Psoas muscle (tissue), 8 donors: ENCODE results near the gene TMEM184A. TPM values are rescaled to one million over a fixed set of nuclear protein-coding genes. Genes with fewer than 3 reads are reported as not detected.

Experiments
- ATAC-seq, 4 donors: fragments of 200-7000 bp; cut with Tn5 transposase; one replicate each; pipeline ENCODE4 v1.9.1; 2020; ENCODE audit warnings: moderate library complexity in 3 of 4, mild to moderate bottlenecking in 2 of 4
- DNase-seq, 2 donors: peaks; one replicate each; pipeline ENCODE4 v3.0.0-alpha.2; 2020
- H3K27ac ChIP-seq: fragments of 200-600 bp; one replicate; pipeline ENCODE4 v1.8.0; 2022
- H3K27me3 ChIP-seq, 3 donors: fragments of 200-600 bp in 1 of 3; one replicate each; pipeline versions ENCODE4 v1.6.1 to v1.8.0; 2013 to 2022; ENCODE audit warnings: low read length in 2 of 3, mild to moderate bottlenecking in 2 of 3, moderate library complexity in 1 of 3; ENCODE audit not compliant: insufficient read depth in 3 of 3
- H3K36me3 ChIP-seq, 2 donors: fragments of 200-600 bp in 1 of 2; one replicate each; pipeline versions ENCODE4 v1.6.1 to v1.8.0; 2013 to 2022; ENCODE audit warnings: low read depth in 1 of 2, mild to moderate bottlenecking in 1 of 2, moderate library complexity in 1 of 2; ENCODE audit not compliant: insufficient read depth in 1 of 2
- H3K4me1 ChIP-seq: fragments of 200-600 bp; one replicate; pipeline ENCODE4 v1.8.0; 2022
- H3K4me3 ChIP-seq: fragments of 200-600 bp; one replicate; pipeline ENCODE4 v1.8.0; 2022; ENCODE audit warnings: mild to moderate bottlenecking
- H3K9me3 ChIP-seq: fragments of 200-600 bp; one replicate; pipeline ENCODE4 v1.8.0; 2022
- WGBS, 3 donors: extraction: QIAGEN DNeasy Blood & Tissue Kit; methylation state at CpG; one replicate each; pipeline versions ENCODE4 v1.1.6 to v1.1.7; 2013; 5-methylcytosine and 5-hydroxymethylcytosine counted together
- intact Hi-C, 2 donors: fragments of 100-400 bp; cut with DNase I; formaldehyde crosslinking; loops; one replicate each; pipeline versions ENCODE4 v1.11.0 to v1.14.2; 2022
- polyA plus RNA-seq, 3 donors: library from polyadenylated mRNA; stranded (reverse); fragments of 200-250 nt; gene quantifications; one replicate each; pipeline ENCODE4 v1.2.3, GENCODE V29; 2013
- total RNA-seq, 4 donors: library from RNA; stranded (reverse); fragmentation: NEBNext Ultra II Directional in 2 of 4; extraction: Animal tissue kit (Norgen Biotek cat#: 25700) in 2 of 4; gene quantifications; one replicate each; pipeline versions ENCODE4 v1.2.1 to v1.2.4, GENCODE V29; 2021 to 2023
- TF ChIP-seq, protein P1 (sequence below): fragments of 200-600 bp; IDR thresholded peaks from one replicate; pipeline ENCODE4 v1.8.0; 2022; ENCODE audit warnings: antibody characterized with exemption
- donor health status: healthy with polysubstance abuse.
- donor health status: DM: no; HTN: no; CAD: no; lungs with moderate emphysema.
- donor health status: Bipolar disorder and iron deficiency.
- donor health status: healthy.
- donor health status: DM: yes; HTN: yes; CAD: no.
- donor health status: DM: no; HTN: no; CAD: no.
- donor health status: DM: no; HTN: no; CAD: no.
- donor health status: DM: yes; HTN: yes; CAD: no.

TMEM184A gene
- total and polyA plus RNA-seq, 7 donors, result 0.40 to 6.0 (median 2.8) TPM

DNA sequence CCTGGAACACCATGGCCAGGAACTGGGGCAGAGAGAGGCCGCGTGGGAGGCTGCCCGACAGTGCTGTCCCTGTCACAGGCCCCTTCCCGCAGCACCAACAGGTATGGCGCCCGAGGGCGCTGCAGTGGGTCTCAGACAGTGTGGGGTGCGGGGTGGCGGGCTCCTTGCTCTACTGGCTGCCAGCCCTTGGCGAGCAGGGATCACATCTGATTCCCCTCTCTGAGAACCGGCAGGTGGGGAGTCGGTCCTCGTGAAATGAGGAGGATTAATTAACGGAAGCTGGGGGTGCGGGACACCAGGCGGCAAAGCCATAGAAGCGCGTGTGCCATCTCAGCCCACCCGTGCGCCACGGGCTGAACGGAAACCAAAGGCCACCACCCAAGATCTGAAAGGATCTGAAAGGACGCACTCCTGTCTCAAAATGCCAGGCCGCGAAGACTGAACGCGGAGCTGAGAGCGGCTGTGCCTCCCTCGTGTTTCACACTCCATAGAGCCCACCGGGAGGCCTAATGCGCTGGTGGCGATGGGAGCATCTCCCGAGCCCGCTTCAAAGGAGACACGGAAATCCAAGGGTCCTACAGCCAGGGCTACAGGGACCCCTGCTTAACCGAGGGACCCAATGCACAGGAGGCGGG is 58.6 kb downstream of the TMEM184A start:
- TF ChIP-seq, protein P1, sequence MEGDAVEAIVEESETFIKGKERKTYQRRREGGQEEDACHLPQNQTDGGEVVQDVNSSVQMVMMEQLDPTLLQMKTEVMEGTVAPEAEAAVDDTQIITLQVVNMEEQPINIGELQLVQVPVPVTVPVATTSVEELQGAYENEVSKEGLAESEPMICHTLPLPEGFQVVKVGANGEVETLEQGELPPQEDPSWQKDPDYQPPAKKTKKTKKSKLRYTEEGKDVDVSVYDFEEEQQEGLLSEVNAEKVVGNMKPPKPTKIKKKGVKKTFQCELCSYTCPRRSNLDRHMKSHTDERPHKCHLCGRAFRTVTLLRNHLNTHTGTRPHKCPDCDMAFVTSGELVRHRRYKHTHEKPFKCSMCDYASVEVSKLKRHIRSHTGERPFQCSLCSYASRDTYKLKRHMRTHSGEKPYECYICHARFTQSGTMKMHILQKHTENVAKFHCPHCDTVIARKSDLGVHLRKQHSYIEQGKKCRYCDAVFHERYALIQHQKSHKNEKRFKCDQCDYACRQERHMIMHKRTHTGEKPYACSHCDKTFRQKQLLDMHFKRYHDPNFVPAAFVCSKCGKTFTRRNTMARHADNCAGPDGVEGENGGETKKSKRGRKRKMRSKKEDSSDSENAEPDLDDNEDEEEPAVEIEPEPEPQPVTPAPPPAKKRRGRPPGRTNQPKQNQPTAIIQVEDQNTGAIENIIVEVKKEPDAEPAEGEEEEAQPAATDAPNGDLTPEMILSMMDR, result no peak
- ATAC-seq (no peak), DNase-seq (no peak)
- Histone ChIP-seq H3K4me1 (peaks cover 7% of the 10 kb centered on the region), H3K4me3 (no peak overlapping the region), H3K36me3 (peaks cover 3 to 91% of the 10 kb centered on the region in 2 donors), H3K27ac (no peak overlapping the region), H3K9me3 (no peaks in the 10 kb centered on the region), H3K27me3 (no peaks in the 10 kb centered on the region)
- WGBS, 3 donors, result 92 to 95% (median 93%) methylated on average over 37 of the region's 37 CpGs
- intact Hi-C loops, result no loop called here

DNA sequence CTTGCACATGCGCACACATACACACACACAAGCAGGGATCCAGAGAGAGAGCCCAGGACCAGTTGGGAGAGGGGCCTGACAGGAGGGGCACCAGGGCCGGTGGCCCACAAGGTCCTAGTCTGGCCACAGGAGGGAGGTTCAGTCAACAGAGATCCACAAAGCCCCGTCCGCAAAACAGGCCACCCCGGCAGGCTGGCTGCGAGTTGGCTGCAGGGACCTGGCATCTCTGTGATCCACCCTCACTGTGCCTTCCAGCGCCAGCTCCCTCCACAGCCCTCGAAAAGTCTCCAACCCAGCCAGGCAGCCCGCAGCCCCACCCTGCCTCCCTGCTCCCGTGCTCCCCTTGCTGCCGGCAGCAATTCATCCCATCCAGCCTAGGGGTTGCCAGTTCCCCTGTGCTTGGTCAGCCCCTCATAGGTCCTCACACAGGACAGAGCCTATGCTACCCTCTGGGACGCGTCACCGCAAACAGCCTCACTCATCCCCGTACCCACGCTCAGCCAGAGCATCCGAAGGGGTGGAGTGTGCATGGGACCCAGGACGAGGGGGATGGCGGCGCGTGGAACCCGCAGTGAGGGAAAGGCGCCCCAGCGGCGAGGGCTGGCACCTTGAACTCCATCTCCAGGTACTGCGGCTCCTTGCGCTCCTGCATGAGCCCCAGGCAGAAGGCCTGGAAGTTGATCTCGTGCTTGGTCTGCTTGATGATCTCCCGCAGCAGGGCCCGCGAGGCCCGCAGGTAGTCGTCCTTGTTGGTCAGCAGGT is 59.3 kb downstream of the TMEM184A start:
- peaks cover 3% of the 10 kb centered on the region for H3K4me1 ChIP-seq
- intact Hi-C loops, result no loop called here
- no peaks in the 10 kb centered on the region for H3K9me3 ChIP-seq
- TF ChIP-seq, protein P1, result no peak
- H3K4me3 ChIP-seq, result no peak overlapping the region
- H3K36me3 ChIP-seq, result peaks cover 3 to 91% of the 10 kb centered on the region in 2 donors
- WGBS, 3 donors, result 91 to 92% (median 92%) methylated on average over 33 of the region's 33 CpGs
- H3K27ac ChIP-seq, result no peak overlapping the region
- H3K27me3 ChIP-seq, result no peaks in the 10 kb centered on the region
- no peak for DNase-seq
- no peak for ATAC-seq

DNA sequence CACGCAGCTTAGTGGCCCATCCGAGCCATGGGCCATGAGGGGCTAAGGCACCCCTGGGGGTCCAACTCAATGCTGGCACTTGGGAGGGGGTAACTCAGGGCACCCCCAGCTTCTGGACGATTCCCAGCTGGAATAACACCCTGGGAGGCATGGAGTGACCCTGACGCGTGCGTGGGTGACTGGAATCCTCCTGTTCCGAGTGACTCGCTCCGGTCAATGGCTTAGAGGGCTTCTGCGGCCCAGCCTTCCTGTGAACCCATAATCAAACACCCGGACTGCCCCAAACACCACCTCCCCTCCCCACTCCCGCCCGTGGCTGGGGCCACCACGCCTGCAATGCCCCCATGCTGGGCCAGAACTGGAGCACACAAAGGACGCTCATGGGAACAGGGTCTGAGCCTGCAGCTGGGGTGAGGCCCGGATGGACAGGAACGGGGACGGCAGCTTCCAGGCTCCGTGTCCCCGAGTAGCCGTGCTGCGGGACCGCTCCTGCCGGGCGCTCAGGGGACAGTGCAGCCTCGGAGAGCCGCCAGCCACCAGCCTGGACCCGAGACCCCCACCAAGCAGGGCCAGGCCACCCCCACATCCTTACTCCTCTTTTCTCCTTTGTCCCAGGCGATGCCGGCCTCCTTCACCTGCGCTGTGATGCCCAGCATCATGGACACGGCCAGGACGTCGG is 60.3 kb downstream of the TMEM184A start:
- no peaks in the 10 kb centered on the region for H3K4me1 ChIP-seq
- intact Hi-C loops, result loop anchor here in 1 of 2 donors (2.0 kb wide), 1 partner anchor 17 kb away; no protein-coding TSS in a partner anchor
- no peak for DNase-seq
- H3K9me3 ChIP-seq, result no peaks in the 10 kb centered on the region
- no peak overlapping the region for H3K4me3 ChIP-seq
- TF ChIP-seq, protein P1, result no peak
- H3K27ac ChIP-seq, result no peak overlapping the region
- H3K27me3 ChIP-seq, result no peaks in the 10 kb centered on the region
- 88 to 92% (median 91%) methylated on average over 29 to 34 of the region's 34 CpGs for WGBS, 3 donors
- peaks cover 3 to 90% of the 10 kb centered on the region in 2 donors for H3K36me3 ChIP-seq
- ATAC-seq, result no peak

DNA sequence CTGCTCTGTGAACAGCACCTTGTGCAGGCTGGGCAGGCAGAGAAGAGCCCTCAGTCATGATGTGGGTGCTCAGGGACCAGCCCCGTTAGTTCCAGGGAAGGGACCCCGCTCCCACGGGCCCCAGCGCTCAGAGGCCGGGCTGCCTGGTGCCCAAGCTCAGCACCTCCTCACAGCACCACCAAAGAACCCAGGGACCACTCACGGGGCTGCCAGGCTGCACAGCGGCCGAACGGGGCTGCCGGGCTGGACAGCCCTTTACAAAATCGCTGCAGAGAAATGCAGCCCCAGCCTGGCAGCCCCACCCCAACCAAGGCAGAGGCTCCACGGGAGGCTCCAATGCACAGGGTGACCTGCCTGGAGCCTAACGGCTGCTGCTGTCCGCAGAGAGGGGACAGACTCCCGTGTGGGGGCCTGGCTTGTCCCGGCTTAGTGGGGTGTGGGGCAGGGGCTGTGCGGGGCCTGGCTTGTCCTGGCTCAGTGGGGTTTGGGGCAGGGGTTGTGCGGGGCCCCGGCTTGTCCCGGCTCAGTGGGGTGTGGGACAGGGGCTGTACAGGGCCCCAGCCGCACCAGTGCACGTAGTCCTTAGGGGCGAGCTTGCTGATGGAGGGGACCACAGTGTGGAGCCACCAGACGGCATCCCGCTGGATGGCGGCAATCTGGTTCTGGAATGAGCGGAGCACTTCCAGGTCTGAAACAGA is 61.0 kb downstream of the TMEM184A start:
- no peak for DNase-seq
- H3K27me3 ChIP-seq, result no peaks in the 10 kb centered on the region
- H3K27ac ChIP-seq, result no peak overlapping the region
- 90 to 94% (median 91%) methylated on average over 27 of the region's 27 CpGs for WGBS, 3 donors
- TF ChIP-seq, protein P1, result no peak
- intact Hi-C loops, result loop anchor here in 1 of 2 donors (2.0 kb wide), 1 partner anchor 16 kb away; no protein-coding TSS in a partner anchor
- H3K4me3 ChIP-seq, result no peak overlapping the region
- H3K36me3 ChIP-seq, result peaks cover 3 to 90% of the 10 kb centered on the region in 2 donors
- H3K4me1 ChIP-seq, result no peaks in the 10 kb centered on the region
- peak in 1 of 4 donors; percentile 8 for ATAC-seq
- H3K9me3 ChIP-seq, result no peaks in the 10 kb centered on the region
